GM23338 (cell line): ENCODE measurements around the gene TAC3. TPM values are rescaled to one million over a fixed set of nuclear protein-coding genes. Genes with fewer than 3 reads are reported as not detected.
"Not testable (repeated sequence)": the region's sequence is repeated elsewhere in the genome, so short reads cannot be mapped to it uniquely, and the experiment has no call there.

ENCODE experiments used
- ATAC-seq: fragments of 200-7000 bp; cut with Tn5 transposase; 3 replicates; pipeline ENCODE4 v1.9.1; 2020
- DNase-seq: peaks from one replicate; pipeline ENCODE4 v3.0.0-alpha.2; 2015; ENCODE audit warnings: low spot score
- H2AFZ ChIP-seq: fragments of 200-600 bp; sonication (generic); 2 replicates; pipeline ENCODE4 v1.8.0; 2016; ENCODE audit warnings: antibody characterized with exemption, mild to moderate bottlenecking, moderate library complexity
- H3F3A ChIP-seq: fragments of 200-600 bp; sonication (generic); replicated peaks from 2 replicates; pipeline ENCODE4 v1.8.0; 2017; ENCODE audit warnings: antibody characterized with exemption, mixed run types, low read depth
- H3K27ac ChIP-seq: fragments of 200-600 bp; sonication (generic); 2 replicates; pipeline ENCODE4 v1.6.1; 2016; ENCODE audit warnings: low read depth
- H3K27me3 ChIP-seq: fragments of 200-600 bp; sonication (generic); 2 replicates; pipeline ENCODE4 v1.8.0; 2016; ENCODE audit warnings: mild to moderate bottlenecking, mixed run types, moderate library complexity; ENCODE audit not compliant: insufficient read depth
- H3K36me3 ChIP-seq: fragments of 200-600 bp; sonication (generic); 2 replicates; pipeline ENCODE4 v1.8.0; 2016; ENCODE audit warnings: mild to moderate bottlenecking; ENCODE audit not compliant: insufficient read depth
- H3K4me1 ChIP-seq: fragments of 200-600 bp; sonication (generic); 2 replicates; pipeline ENCODE4 v1.8.0; 2016; ENCODE audit warnings: mild to moderate bottlenecking, moderate library complexity; ENCODE audit not compliant: insufficient read depth
- H3K4me2 ChIP-seq: fragments of 200-600 bp; sonication (generic); 2 replicates; pipeline ENCODE4 v1.7.1; 2017; ENCODE audit warnings: mixed run types
- H3K4me3 ChIP-seq: fragments of 200-600 bp; sonication (generic); 2 replicates; pipeline ENCODE4 v1.6.1; 2016; ENCODE audit warnings: mixed run types
- H3K79me2 ChIP-seq: fragments of 200-600 bp; sonication (generic); replicated peaks from 2 replicates; pipeline ENCODE4 v1.8.0; 2017; ENCODE audit warnings: mild to moderate bottlenecking; ENCODE audit not compliant: insufficient read depth
- H3K9me2 ChIP-seq: fragments of 200-600 bp; sonication (generic); 2 replicates; pipeline ENCODE4 v1.8.0; 2017; ENCODE audit not compliant: insufficient read depth
- H4K20me1 ChIP-seq: fragments of 200-600 bp; sonication (generic); replicated peaks from 2 replicates; pipeline ENCODE4 v1.8.0; 2017; ENCODE audit warnings: mild to moderate bottlenecking; ENCODE audit not compliant: insufficient read depth
- H3K27ac Mint-ChIP-seq: 2 replicates; pipeline ENCODE4 v1.8.0; 2020; ENCODE audit warnings: inconsistent platforms, mild to moderate bottlenecking, moderate library complexity, mixed read lengths
- H3K27me3 Mint-ChIP-seq: 3 replicates; pipeline ENCODE4 v1.8.0; 2022; ENCODE audit warnings: low read depth, mild to moderate bottlenecking, moderate library complexity, mixed read lengths, inconsistent platforms; ENCODE audit not compliant: insufficient read depth, poor library complexity
- H3K36me3 Mint-ChIP-seq: 3 replicates; pipeline ENCODE4 v1.8.0; 2021; ENCODE audit warnings: low read depth, mild to moderate bottlenecking, inconsistent platforms, moderate library complexity, mixed read lengths
- H3K4me1 Mint-ChIP-seq: 3 replicates; pipeline ENCODE4 v1.8.0; 2020; ENCODE audit warnings: mild to moderate bottlenecking, inconsistent platforms, mixed read lengths
- H3K4me3 Mint-ChIP-seq: 3 replicates; pipeline ENCODE4 v1.8.0; 2021; ENCODE audit warnings: moderate library complexity, mild to moderate bottlenecking, inconsistent platforms, mixed read lengths
- H3K9me3 Mint-ChIP-seq: 3 replicates; pipeline ENCODE4 v1.8.0; 2020; ENCODE audit warnings: moderate library complexity, mild to moderate bottlenecking, inconsistent platforms, mixed read lengths
- CREB1 ChIP-seq: fragments of 250-450 bp; sonication (Bioruptor Pico); IDR thresholded peaks from 2 replicates; pipeline ENCODE4 v1.5.0; 2020; ENCODE audit warnings: low read depth, mild to moderate bottlenecking, moderate library complexity
- EZH2 ChIP-seq: fragments of 200-600 bp; sonication (generic); IDR thresholded peaks from one replicate; pipeline ENCODE4 v1.8.0; 2017; ENCODE audit warnings: antibody characterized with exemption, mild to moderate bottlenecking, low read depth; ENCODE audit not compliant: unreplicated experiment
- EZH2phosphoT487 ChIP-seq: fragments of 200-600 bp; sonication (generic); IDR thresholded peaks from one replicate; pipeline ENCODE4 v1.8.1; 2018; ENCODE audit warnings: antibody characterized with exemption; ENCODE audit not compliant: unreplicated experiment
- JUNB ChIP-seq: IDR thresholded peaks from one replicate; pipeline ENCODE4 v1.6.1; 2016; ENCODE audit warnings: antibody characterized with exemption; ENCODE audit not compliant: unreplicated experiment
- POLR2AphosphoS5 ChIP-seq: IDR thresholded peaks from 2 replicates; pipeline ENCODE4 v1.6.1; 2016; ENCODE audit warnings: antibody characterized with exemption, low read depth
- polyA plus RNA-seq: library from polyadenylated mRNA; unstranded; fragments of >200 nt; fragmentation: Nextera tagmentation; extraction: Ambion mirVana; gene quantifications from 2 replicates; pipeline ENCODE4 v1.2.1, GENCODE V29; 2016
- total RNA-seq: library from RNA; depleted of rRNA; stranded (reverse); fragments of >200 nt; shearing (Covaris generic); gene quantifications from 2 replicates; pipeline ENCODE4 v1.2.3, GENCODE V29; 2014
- TF ChIP-seq, protein P1 (sequence below): fragments of 250-450 bp; sonication (Bioruptor Pico); IDR thresholded peaks from 2 replicates; pipeline ENCODE4 v1.5.0; 2020; ENCODE audit warnings: mild to moderate bottlenecking, moderate library complexity

Gene TAC3
- total and polyA plus RNA-seq, 2 experiments from 2014 or later: 11.9 to 35.1 TPM

- no peak for TF ChIP-seq EZH2phosphoT487
- no peak for TF ChIP-seq CREB1 (CRISPR knock-in tag)
- TF ChIP-seq POLR2AphosphoS5: no peak
- TF ChIP-seq, protein P1, sequence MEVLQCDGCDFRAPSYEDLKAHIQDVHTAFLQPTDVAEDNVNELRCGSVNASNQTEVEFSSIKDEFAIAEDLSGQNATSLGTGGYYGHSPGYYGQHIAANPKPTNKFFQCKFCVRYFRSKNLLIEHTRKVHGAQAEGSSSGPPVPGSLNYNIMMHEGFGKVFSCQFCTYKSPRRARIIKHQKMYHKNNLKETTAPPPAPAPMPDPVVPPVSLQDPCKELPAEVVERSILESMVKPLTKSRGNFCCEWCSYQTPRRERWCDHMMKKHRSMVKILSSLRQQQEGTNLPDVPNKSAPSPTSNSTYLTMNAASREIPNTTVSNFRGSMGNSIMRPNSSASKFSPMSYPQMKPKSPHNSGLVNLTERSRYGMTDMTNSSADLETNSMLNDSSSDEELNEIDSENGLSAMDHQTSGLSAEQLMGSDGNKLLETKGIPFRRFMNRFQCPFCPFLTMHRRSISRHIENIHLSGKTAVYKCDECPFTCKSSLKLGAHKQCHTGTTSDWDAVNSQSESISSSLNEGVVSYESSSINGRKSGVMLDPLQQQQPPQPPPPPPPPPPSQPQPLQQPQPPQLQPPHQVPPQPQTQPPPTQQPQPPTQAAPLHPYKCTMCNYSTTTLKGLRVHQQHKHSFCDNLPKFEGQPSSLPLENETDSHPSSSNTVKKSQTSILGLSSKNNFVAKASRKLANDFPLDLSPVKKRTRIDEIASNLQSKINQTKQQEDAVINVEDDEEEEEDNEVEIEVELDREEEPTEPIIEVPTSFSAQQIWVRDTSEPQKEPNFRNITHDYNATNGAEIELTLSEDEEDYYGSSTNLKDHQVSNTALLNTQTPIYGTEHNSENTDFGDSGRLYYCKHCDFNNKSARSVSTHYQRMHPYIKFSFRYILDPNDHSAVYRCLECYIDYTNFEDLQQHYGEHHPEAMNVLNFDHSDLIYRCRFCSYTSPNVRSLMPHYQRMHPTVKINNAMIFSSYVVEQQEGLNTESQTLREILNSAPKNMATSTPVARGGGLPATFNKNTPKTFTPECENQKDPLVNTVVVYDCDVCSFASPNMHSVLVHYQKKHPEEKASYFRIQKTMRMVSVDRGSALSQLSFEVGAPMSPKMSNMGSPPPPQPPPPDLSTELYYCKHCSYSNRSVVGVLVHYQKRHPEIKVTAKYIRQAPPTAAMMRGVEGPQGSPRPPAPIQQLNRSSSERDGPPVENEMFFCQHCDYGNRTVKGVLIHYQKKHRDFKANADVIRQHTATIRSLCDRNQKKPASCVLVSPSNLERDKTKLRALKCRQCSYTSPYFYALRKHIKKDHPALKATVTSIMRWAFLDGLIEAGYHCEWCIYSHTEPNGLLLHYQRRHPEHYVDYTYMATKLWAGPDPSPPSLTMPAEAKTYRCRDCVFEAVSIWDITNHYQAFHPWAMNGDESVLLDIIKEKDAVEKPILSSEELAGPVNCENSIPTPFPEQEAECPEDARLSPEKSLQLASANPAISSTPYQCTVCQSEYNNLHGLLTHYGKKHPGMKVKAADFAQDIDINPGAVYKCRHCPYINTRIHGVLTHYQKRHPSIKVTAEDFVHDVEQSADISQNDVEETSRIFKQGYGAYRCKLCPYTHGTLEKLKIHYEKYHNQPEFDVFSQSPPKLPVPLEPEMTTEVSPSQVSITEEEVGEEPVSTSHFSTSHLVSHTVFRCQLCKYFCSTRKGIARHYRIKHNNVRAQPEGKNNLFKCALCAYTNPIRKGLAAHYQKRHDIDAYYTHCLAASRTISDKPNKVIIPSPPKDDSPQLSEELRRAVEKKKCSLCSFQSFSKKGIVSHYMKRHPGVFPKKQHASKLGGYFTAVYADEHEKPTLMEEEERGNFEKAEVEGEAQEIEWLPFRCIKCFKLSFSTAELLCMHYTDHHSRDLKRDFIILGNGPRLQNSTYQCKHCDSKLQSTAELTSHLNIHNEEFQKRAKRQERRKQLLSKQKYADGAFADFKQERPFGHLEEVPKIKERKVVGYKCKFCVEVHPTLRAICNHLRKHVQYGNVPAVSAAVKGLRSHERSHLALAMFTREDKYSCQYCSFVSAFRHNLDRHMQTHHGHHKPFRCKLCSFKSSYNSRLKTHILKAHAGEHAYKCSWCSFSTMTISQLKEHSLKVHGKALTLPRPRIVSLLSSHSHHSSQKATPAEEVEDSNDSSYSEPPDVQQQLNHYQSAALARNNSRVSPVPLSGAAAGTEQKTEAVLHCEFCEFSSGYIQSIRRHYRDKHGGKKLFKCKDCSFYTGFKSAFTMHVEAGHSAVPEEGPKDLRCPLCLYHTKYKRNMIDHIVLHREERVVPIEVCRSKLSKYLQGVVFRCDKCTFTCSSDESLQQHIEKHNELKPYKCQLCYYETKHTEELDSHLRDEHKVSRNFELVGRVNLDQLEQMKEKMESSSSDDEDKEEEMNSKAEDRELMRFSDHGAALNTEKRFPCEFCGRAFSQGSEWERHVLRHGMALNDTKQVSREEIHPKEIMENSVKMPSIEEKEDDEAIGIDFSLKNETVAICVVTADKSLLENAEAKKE (CRISPR knock-in tag): no peak
- no peak for TF ChIP-seq JUNB
These were observed 3.8 kb upstream of the TAC3 start (continued) for GRCh38 chr12:57019983-57020719.

DNA sequence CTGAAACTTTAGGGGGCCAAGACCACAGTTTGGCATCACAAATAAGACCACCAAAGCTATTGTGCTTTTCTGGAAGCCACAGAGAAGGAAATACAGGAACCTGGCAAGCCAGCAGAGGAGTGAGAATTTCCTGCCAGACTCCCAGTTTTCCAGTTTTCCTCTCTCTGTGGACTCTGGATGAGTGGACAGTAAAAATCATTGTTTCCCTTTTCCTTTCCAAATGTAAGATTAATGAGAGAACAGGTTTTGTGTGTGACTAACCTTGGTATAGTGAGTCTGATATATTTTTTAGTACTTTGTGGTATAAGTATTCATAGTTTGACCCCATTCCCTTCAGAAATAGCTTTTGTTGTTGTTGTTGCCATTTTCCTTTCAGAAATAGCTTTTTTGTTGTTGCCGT is 2.6 kb upstream of the TAC3 start:
- peak overlapping the region; percentile 25; the same call in 1 of the 2 replicates for H2AFZ ChIP-seq
- no peak overlapping the region for H3K4me3 Mint-ChIP-seq
- H3K36me3 Mint-ChIP-seq: peaks cover 2% of the 10 kb centered on the region; the same call in 1 of the 3 replicates

DNA sequence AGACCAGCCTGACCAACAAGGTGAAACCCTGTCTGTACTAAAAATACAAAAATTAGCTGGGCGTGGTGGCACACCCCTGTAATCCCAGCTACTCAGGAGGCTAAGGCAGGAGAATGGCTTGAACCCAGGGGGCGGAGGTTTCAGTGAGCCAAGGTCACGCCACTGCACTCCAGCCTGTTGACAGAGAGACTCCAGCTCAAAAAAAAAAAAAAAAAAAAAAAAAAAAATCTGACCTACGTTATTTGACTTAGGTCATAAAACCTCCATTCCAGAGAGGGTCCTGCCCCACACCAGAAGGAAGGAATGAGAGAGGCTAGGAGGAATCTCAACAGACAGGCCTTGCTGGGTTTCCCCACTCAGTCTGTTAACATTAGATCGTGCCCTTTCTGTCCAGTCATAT is 2.0 kb upstream of the TAC3 start:
- ATAC-seq, H3K4me2 ChIP-seq, H3K27ac Mint-ChIP-seq, H3K36me3 Mint-ChIP-seq, H3K4me3 ChIP-seq, DNase-seq, H3K9me3 Mint-ChIP-seq, H3K9me2 ChIP-seq, H3K79me2 ChIP-seq, H3K27me3 ChIP-seq, H4K20me1 ChIP-seq, H3K4me1 ChIP-seq, H3F3A ChIP-seq, H3K36me3 ChIP-seq, H3K27me3 Mint-ChIP-seq, H3K4me3 Mint-ChIP-seq, H3K27ac ChIP-seq: not testable (repeated sequence)
- H3K4me1 Mint-ChIP-seq: peaks cover 23% of the 10 kb centered on the region
- peak overlapping the region; percentile 25; the same call in 1 of the 2 replicates for H2AFZ ChIP-seq

More for the DNA sequence above, 2.6 kb upstream of the TAC3 start:
- Histone ChIP-seq H3K9me2 (no peaks in the 10 kb centered on the region), H4K20me1 (no peaks in the 10 kb centered on the region), H3K4me3 (no peak overlapping the region), H3K36me3 (no peaks in the 10 kb centered on the region), H3K79me2 (no peaks in the 10 kb centered on the region), H3K4me2 (no peak overlapping the region), H3F3A (no peaks in the 10 kb centered on the region), H3K27ac (no peak overlapping the region), H3K4me1 (0 out of 2 replicates have a peak, but pooled peaks cover 8% of the 10 kb centered on the region), H3K27me3 (no peaks in the 10 kb centered on the region)
- Mint-ChIP-seq H3K4me1 (peaks cover 19% of the 10 kb centered on the region), H3K27ac (no peak overlapping the region; the same call in 1 of the 2 replicates), H3K9me3 (no peaks in the 10 kb centered on the region), H3K27me3 (peaks cover 6% of the 10 kb centered on the region)
- no peak for ATAC-seq
- DNase-seq: no peak
- no peak for TF ChIP-seq EZH2
- no peak for TF ChIP-seq CREB1 (CRISPR knock-in tag)
- TF ChIP-seq EZH2phosphoT487: no peak
- no peak for TF ChIP-seq POLR2AphosphoS5
